Right lobe of liver (tissue), 6 donors: ENCODE data around the gene KIF13A. TPM values are rescaled to one million over a fixed set of nuclear protein-coding genes. Genes with fewer than 3 reads are reported as not detected.

Source experiments
- ATAC-seq, 4 donors: fragments of 200-7000 bp; cut with Tn5 transposase; one replicate each; pipeline ENCODE4 v1.9.1; 2020; ENCODE audit warnings: mild to moderate bottlenecking in 4 of 4, moderate library complexity in 4 of 4
- DNase-seq, 3 donors: peaks; one replicate each; pipeline ENCODE4 v3.0.0-alpha.2; 2020
- H3K27ac ChIP-seq, 3 donors: fragments of 200-600 bp; one replicate each; pipeline ENCODE4 v1.8.0; 2022
- H3K27me3 ChIP-seq, 2 donors: fragments of 200-600 bp; one replicate each; pipeline ENCODE4 v1.8.0; 2022
- H3K36me3 ChIP-seq, 4 donors: fragments of 200-600 bp; sonication (generic) in 1 of 4; one replicate each; pipeline versions ENCODE4 v1.5.1 to v1.8.0; 2017 to 2022; ENCODE audit warnings: control low read depth in 1 of 4
- H3K4me1 ChIP-seq, 4 donors: fragments of 200-600 bp; sonication (generic) in 1 of 4; one replicate each; pipeline versions ENCODE4 v1.5.1 to v1.8.0; 2017 to 2022; ENCODE audit warnings: control low read depth in 1 of 4
- H3K4me3 ChIP-seq, 3 donors: fragments of 200-600 bp; one replicate each; pipeline ENCODE4 v1.8.0; 2022
- H3K9me3 ChIP-seq, 4 donors: fragments of 200-600 bp; sonication (generic) in 1 of 4; one replicate each; pipeline versions ENCODE4 v1.5.1 to v1.8.0; 2017 to 2022; ENCODE audit warnings: control low read depth in 1 of 4
- POLR2A ChIP-seq: fragments of 450-650 bp; IDR thresholded peaks from one replicate; pipeline ENCODE4 v1.6.1; 2017; ENCODE audit warnings: antibody characterized with exemption, mild to moderate bottlenecking
- WGBS: methylation state at CpG from one replicate; pipeline ENCODE4 v1.1.6; 2018; ENCODE audit warnings: low coverage, low lambda C conversion rate; ENCODE audit not compliant: insufficient coverage; ENCODE audit errors: missing lambda C conversion rate; 5-methylcytosine and 5-hydroxymethylcytosine counted together
- intact Hi-C, 2 donors: fragments of 100-400 bp; cut with DNase I; formaldehyde crosslinking; loops; one replicate each; pipeline versions ENCODE4 v1.11.2 to v1.14.1; 2022
- total RNA-seq, 6 experiments: library from RNA; depleted of rRNA in 2 of 6; stranded (reverse); fragments of >200 nt in 2 of 6; fragmentation: NEBNext Ultra II Directional in 3 of 6; extraction: Animal tissue kit (Norgen Biotek cat#: 25700) in 3 of 6; gene quantifications; one replicate each; pipeline versions ENCODE4 v1.1.0 to v1.2.4, GENCODE V29; 2016 to 2023
- TF ChIP-seq, protein P1 (sequence below), 4 donors: fragments of 200-600 bp in 3 of 4; fragments of 450-650 bp in 1 of 4; IDR thresholded peaks; one replicate each; pipeline versions ENCODE4 v1.5.1 to v1.8.0; 2016 to 2022; ENCODE audit warnings: antibody characterized with exemption in 4 of 4, mild to moderate bottlenecking in 2 of 4
- donor health status: DM: no; HTN: yes; CAD: no.
- donor health status: DM: no; HTN: no; CAD: no.
- donor health status: DM: no; HTN: no; CAD: no.
- donor health status: DM: no; HTN: yes; CAD: no.
- donor health status: DM: no; HTN: yes; CAD: no.

The KIF13A gene
- total RNA-seq, 6 experiments from 2014 or later = 17.7 to 19.4 (median 18.4) TPM

DNA sequence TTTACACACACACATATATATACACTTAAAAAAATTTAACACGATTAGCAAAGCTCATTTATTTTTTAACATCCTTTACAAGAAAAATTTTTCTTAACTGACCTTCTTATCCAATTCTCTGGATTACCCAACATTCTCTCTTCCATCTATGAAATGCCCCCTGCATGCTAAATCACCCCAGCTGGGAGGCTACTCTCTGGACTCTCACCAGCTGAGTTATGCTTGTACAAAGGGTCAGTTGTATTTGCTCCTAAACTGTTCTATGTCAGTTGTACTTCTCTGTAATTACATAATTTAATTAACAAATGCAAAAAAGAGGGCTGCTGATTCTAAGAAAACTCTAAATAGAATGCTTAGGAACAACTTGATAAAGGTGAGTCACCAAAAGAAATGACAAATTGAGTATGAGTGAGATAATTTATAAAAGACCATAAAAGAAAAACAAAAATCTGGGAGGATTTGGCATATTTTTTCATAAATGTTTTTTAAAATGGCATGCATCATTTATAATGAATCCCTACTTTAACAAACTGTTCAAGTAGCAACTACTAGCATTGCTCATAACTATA, 120.5 kb downstream of the KIF13A start:
- intact Hi-C loops = no loop called here
- TF ChIP-seq, protein P1, sequence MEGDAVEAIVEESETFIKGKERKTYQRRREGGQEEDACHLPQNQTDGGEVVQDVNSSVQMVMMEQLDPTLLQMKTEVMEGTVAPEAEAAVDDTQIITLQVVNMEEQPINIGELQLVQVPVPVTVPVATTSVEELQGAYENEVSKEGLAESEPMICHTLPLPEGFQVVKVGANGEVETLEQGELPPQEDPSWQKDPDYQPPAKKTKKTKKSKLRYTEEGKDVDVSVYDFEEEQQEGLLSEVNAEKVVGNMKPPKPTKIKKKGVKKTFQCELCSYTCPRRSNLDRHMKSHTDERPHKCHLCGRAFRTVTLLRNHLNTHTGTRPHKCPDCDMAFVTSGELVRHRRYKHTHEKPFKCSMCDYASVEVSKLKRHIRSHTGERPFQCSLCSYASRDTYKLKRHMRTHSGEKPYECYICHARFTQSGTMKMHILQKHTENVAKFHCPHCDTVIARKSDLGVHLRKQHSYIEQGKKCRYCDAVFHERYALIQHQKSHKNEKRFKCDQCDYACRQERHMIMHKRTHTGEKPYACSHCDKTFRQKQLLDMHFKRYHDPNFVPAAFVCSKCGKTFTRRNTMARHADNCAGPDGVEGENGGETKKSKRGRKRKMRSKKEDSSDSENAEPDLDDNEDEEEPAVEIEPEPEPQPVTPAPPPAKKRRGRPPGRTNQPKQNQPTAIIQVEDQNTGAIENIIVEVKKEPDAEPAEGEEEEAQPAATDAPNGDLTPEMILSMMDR (IDR thresholded peaks at IDR 0.05) = no peak
- no peak for TF ChIP-seq POLR2A
- Histone ChIP-seq H3K27me3 (no peaks in the 10 kb centered on the region), H3K27ac (no peak overlapping the region), H3K4me1 (peaks cover 0 to 6% (median 0%) of the 10 kb centered on the region in 4 donors), H3K4me3 (no peak overlapping the region), H3K36me3 (no peaks in the 10 kb centered on the region), H3K9me3 (no peaks in the 10 kb centered on the region)
- no peak for DNase-seq
- 100% methylated on average over 1 of the region's 1 CpG for WGBS
- no peak for ATAC-seq

DNA sequence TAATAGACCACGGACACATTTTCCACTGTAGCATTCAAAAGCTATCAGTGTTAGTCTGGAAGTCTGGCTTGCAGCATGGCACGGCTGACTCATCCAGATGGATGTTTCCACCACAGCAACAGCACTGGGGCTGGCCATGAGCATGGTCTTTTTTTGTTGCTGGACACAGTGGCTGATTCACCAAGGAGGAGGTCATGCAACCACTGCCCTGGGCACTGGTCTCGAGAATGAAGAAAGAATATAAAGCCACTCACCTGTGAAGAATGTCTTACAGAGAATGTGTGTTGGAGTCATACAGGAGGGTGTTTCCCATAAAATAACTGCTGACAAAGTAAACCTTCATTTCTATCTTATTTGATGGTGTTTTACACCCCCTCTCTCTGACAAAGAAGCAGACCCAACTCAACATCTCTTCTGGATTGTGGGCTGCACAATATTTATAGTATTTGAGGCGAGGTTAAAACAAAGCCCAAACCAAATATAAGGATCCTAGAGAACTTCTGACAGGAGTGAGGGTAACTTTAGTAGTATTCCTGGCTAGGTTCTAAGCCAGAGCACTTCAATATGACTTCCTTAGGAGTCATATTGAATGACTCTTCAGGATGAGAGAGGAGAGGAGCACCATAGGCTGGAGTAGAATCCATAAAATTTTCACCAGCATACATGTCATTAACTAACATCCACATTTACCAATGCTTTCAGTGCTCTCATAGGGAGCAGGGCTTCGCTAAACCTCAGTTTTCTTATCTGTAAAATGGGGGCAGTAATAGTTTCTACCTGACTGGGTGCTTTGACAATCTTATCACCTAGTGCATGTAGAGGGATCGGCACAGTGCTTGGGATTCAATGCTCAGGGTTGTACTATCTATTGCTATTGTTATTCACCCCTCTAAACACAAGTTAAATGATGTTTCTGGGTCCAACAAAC, 121.4 kb downstream of the KIF13A start:
- intact Hi-C loops = no loop called here
- no peaks in the 10 kb centered on the region for H3K27me3 ChIP-seq
- TF ChIP-seq, protein P1 (IDR thresholded peaks at IDR 0.05) = no peak
- TF ChIP-seq POLR2A = no peak
- ATAC-seq = peak in 1 of 4 donors; percentile 65
- WGBS = 86% methylated on average over 5 of the region's 6 CpGs
- H3K27ac ChIP-seq = no peak overlapping the region
- H3K4me1 ChIP-seq = peaks cover 0 to 6% (median 0%) of the 10 kb centered on the region in 4 donors
- H3K9me3 ChIP-seq = no peaks in the 10 kb centered on the region
- H3K36me3 ChIP-seq = no peaks in the 10 kb centered on the region
- no peak for DNase-seq
- H3K4me3 ChIP-seq = no peak overlapping the region

DNA sequence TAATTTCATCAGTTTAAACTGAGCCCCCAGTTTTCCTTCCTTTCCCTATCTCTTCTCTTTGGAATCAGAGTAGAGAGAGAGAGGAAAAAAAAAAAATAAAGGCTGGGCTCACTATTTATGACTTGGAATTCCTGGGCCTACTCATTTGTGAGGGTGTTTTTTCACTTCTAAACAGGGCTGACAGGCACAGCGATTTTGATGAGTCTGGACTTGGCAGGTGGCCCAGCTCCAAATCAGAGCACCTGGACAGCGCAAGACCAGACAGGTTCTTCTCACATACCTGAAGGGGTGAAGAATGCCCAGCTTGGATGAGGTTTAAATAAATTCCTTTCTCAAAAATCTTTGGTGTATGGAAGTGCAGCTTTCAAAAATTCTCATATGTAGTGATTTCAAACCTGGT, 122.2 kb downstream of the KIF13A start:
- peaks cover 0 to 6% (median 0%) of the 10 kb centered on the region in 4 donors for H3K4me1 ChIP-seq
- TF ChIP-seq, protein P1 (IDR thresholded peaks at IDR 0.05) = no peak
- no peak overlapping the region for H3K4me3 ChIP-seq
- no peaks in the 10 kb centered on the region for H3K27me3 ChIP-seq
- ATAC-seq (peak in 1 of 4 donors; percentile 39), DNase-seq (no peak)
- H3K27ac ChIP-seq = no peak overlapping the region
- no peaks in the 10 kb centered on the region for H3K9me3 ChIP-seq
- 30% methylated on average over 2 of the region's 2 CpGs for WGBS
- intact Hi-C loops = no loop called here
- H3K36me3 ChIP-seq = no peaks in the 10 kb centered on the region

DNA sequence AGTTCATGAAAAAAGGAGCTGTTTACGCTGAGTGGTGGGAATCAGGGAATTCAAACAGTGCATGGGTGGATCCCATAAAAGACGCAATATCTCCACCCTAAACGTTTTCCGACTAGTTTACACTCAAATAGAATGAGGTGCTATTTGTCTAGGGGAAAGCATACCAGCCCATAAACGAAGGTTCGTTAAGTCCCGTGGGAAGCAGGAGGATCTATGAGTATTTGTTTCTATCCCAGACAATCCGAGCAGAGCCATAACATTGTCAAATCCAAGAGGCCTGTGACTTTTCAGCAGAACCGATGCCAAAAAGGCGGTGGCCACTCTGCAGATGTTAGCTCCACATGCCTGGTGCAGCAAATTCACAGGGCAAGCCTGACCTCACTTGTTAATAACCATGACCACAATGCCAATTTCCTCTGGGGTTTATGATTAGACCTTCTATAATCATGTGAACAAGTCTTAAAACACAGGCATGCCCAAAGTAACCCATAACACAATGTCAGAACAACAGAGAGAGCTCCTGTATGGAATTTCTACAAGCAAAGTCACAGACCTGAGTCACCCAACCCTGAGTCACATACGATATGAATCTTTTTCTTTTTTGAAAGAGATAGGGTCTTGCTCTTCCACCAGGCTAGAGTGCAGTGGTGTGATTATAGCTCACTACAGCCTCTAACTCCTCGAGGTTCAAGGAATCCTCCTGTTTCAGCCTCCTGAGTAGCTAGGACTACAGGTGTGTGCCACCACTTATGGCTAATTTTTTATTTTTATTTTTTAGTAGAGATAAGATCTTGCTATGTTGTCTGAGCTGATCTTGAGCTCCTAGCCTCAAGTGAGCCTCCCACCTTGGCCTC, 123.3 kb downstream of the KIF13A start:
- peaks cover 0 to 6% (median 0%) of the 10 kb centered on the region in 4 donors for H3K4me1 ChIP-seq
- DNase-seq = no peak
- H3K27me3 ChIP-seq = no peaks in the 10 kb centered on the region
- no peak overlapping the region for H3K4me3 ChIP-seq
- no peak for ATAC-seq
- H3K36me3 ChIP-seq = no peaks in the 10 kb centered on the region
- no peaks in the 10 kb centered on the region for H3K9me3 ChIP-seq
- intact Hi-C loops = no loop called here
- TF ChIP-seq POLR2A = no peak
- TF ChIP-seq, protein P1 (IDR thresholded peaks at IDR 0.05) = no peak
- WGBS = 84% methylated on average over 7 of the region's 12 CpGs
- H3K27ac ChIP-seq = no peak overlapping the region
